ENCODE data around the gene SHC2.

The SHC2 gene, protein sequence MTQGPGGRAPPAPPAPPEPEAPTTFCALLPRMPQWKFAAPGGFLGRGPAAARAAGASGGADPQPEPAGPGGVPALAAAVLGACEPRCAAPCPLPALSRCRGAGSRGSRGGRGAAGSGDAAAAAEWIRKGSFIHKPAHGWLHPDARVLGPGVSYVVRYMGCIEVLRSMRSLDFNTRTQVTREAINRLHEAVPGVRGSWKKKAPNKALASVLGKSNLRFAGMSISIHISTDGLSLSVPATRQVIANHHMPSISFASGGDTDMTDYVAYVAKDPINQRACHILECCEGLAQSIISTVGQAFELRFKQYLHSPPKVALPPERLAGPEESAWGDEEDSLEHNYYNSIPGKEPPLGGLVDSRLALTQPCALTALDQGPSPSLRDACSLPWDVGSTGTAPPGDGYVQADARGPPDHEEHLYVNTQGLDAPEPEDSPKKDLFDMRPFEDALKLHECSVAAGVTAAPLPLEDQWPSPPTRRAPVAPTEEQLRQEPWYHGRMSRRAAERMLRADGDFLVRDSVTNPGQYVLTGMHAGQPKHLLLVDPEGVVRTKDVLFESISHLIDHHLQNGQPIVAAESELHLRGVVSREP

DNA sequence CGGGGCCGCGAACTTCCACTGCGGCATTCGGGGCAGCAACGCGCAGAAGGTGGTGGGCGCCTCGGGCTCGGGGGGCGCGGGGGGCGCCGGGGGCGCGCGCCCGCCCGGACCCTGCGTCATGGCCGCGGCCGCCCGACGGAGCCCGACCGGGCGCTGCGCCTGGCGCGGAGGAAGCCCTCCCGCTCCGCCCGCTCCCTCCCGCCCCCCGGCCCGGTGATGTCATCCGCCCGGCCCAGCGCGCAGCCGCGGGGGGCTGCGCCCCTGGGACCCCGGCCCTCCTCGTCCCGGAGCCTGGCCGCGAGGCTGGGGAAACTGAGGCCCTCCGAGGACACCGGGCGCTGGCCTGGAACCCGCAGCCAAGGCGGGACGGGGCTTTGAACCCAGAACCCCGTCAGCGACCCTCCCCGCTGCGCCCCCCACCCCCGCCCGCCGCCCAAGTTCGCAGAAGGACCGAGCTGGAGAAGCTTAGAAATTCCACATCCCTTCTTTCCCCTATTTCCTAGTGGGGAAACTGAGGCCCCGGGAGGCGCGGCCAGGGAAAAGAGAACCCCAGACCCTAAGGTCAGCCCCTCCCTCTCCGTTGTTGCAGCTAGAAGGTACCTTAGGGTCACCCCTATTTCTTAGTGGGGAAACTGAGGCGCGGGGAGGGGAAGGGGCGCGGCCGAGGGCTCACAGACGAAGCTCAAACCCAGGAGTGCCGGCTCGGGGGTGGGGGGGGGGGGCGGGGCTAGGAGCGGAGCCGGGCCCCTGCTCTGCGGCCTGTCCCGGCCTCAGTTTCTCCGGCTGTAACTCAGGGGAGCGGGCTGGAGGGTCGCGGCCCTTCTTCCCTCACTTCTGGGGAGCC lies at the start of gene SHC2:
SHC2 (minus strand) TSS at position 157 of the 844 bp plus-strand sequence; CDS start at position 120, 37 bp downstream.
- peak in 2 of 3 experiments; percentile 60 to 61 for DNase-seq

GRCh38 chr19:508204-509150 lies 47.6 kb upstream of the SHC2 start:
- DNase-seq, result no peak

GRCh38 chr19:507286-508203 lies 46.7 kb upstream of the SHC2 start, which contains the start of gene TPGS1:
TPGS1 (plus strand) TSS chr19:507497; CDS start chr19:507507, 10 bp downstream.
- DNase-seq, result peak; percentile 79 to 100 (median 93)

DNA sequence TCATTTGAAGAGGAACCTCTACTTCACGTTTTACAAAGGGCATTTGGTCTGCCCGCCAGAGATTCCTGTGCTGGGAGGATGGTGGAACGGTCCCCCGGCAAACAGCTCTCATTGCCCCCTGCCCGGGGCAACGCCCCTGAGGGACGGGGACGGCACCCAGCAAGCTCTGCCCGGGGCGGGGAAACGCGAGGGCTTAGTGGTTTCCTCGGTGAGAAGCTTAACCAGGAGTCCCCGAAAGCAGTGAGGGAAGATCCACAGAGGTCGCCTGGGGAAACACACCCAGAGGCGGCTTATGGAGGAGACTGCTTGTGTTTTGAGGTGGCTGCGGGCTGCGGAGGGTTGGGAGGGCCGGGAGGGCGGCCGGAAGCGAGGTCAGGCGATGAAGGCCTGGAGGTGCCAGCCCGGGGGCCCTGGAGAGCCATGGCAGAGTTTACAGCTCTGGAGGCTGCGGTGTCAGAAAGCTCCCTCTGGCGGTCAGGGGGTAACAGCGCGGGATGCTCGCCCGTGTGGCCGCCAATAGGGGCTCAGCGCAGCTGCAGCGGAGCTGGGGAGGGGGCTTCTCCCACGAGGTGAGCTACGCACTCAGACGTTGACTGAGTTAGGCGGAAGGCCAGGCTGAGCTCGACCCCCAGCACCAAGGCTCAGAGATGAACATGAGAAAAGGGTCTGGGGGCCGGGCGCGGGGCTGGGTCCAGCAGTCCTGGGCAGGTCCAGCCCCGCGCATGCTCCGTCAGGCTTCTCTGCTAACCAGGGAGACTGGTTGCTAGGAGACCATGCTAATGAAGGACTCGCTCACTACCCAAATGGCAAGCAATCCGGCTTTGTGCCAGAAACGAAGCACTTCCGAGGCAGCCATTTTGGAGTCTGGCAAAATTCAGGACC lies 45.8 kb upstream of the SHC2 start:
- DNase-seq, result peak; percentile 99 to 100 (median 100)

DNA sequence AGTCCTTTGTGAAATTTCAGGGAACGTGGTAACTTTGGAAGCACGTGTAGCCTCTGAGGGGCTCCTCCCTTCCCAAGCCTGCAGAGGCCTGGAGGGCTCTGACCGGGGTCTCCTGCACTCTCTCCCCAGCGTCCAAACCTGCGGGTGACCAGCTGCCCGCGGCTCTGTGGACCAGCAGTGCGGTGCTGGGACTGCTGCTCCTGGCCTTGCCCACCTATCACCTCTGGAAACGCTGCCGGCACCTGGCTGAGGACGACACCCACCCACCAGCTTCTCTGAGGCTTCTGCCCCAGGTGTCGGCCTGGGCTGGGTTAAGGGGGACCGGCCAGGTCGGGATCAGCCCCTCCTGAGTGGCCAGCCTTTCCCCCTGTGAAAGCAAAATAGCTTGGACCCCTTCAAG lies 43.8 kb upstream of the SHC2 start:
- DNase-seq, result no peak

- no peak for DNase-seq
These were observed 40.8 kb upstream of the SHC2 start for GRCh38 chr19:501646-502045.

DNA sequence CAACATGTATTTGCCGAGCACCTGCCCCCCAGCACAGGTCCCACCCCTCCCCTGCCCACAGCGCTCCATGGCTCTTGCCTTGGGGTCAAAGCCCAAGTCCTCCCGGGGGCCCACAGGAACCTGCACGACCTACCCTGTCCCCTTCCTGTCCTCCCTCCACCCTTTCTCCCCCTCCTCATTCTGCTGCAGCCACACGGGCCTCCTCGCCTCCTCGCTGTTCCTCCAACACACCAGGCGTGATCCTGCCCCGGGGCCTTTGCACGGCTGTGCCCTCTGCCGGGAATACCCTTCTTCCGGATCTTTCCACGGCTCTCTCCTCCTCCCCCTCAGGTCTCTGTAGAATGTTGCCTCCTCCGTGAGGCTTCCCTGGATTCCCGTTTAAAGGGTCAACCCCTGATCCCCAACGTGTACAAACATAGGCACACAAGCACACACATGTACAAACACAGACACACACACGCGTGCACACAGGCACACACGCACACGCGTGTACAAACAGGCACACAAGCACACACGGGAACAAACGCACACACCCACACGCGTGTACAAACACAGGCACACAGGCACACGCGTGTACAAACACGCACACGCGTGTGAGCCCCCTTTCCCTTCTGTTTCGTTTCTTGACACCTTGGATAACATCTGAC lies 38.3 kb upstream of the SHC2 start:
- DNase-seq, result no peak

DNA sequence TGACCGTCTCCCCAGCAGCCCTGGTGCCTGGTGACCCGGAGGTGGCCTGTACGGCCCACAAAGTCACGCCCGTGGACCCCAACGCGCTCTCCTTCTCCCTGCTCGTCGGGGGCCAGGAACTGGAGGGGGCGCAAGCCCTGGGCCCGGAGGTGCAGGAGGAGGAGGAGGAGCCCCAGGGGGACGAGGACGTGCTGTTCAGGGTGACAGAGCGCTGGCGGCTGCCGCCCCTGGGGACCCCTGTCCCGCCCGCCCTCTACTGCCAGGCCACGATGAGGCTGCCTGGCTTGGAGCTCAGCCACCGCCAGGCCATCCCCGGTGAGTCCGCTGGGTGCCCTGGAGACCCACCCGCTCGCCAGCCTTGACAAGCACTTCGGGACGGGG lies 37.7 kb upstream of the SHC2 start:
- DNase-seq, result no peak

DNA sequence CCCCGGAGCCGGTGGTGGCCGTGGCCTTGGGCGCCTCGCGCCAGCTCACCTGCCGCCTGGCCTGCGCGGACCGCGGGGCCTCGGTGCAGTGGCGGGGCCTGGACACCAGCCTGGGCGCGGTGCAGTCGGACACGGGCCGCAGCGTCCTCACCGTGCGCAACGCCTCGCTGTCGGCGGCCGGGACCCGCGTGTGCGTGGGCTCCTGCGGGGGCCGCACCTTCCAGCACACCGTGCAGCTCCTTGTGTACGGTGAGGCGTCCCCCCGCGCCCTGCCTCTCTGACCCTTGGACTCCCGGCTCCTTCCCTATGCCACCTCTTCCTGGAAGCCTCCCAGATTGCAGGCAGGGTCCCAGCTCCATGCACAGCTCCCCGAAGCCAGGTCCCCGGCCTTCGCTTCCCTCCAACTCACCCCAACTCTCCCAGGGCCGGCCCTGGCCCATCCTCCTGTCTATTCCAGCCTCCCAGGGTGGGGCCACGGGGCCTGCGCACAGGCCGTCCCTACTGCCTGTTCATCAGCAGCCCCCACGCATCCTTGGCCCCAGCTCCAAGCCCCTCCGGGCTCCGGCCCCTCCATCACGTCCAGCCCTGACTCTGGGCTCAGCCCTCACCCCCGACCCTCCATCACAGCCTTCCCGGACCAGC lies 37.2 kb upstream of the SHC2 start:
- no peak for DNase-seq

- no peak for DNase-seq
These were observed 36.6 kb upstream of the SHC2 start for GRCh38 chr19:497491-497868.

- no peak for DNase-seq
These were observed 36.2 kb upstream of the SHC2 start for GRCh38 chr19:496986-497385.

DNA sequence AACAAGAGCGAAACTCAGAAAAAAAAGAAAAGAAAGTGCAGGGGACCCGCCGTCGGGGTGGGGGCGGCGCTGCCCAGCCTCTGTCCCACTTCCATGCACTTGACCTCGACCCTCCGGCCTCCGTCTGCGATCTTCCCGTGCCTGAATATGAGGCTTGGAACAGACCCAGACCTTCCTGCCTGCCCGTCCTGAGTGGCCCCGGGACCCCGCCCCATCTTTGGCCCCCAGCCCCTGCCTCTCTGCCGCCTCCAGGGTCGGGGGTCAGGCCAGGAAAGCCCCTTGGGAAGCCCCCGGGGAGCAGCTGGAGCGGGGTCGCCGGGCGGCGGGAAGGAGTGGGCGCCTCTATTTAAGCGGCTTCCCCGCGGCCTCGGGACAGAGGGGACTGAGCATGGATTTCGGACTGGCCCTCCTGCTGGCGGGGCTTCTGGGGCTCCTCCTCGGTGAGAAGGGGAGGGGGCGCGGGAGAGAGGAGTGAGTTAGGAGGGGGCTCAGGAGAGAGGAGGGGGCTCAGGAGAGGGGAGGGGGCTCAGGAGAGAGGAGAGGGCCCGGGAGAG lies 35.4 kb upstream of the SHC2 start, which contains the start of gene MADCAM1:
MADCAM1 (plus strand) TSS at position 375 of the 554 bp plus-strand sequence; CDS start at position 389, 14 bp downstream.
- DNase-seq, result no peak

- DNase-seq, result peak in 2 of 3 experiments; percentile 46 to 58
These were observed 34.7 kb upstream of the SHC2 start for GRCh38 chr19:495402-496111.

GRCh38 chr19:495081-495401 lies 34.2 kb upstream of the SHC2 start:
- DNase-seq, result no peak

- no peak for DNase-seq
These were observed 33.6 kb upstream of the SHC2 start for GRCh38 chr19:494171-495080.

DNA sequence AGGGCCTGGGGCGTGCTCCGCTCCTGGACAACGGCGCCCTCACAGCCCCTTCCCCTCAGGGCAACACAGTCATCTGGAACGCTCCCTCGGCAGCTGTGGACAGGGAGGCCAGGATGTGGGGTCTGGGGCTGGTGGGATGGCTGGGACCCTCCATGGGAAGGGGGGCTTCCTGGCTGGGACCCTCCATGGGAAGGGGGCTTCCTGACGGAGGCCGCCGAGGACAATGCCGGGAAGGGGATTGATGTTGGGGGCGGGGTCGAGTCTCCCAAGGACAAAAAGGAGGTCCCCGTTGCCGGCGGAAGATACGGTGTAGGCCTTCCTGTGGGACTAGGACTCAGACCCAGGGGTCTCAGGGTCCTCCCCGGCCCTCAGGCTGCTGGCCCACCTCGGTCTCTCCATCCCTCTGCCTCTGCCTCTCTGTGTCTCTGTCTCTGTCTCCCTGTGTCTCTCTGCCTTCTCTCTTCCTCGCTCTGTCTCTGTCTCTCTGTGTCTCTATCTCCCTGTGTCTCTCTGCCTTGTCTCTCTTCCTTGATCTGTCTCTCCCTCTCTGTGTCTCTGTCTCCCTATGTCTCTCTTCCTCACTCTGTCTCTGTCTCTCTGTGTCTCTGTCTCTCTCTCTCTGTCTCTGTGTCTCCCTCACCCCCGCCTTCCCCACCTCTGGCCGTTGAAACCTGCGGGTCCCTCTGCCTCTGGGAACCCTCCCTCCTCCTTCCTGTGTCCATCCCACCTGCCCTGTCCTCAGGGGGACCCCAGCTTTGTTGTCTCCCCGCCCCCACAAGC lies 32.7 kb upstream of the SHC2 start:
- no peak for DNase-seq

All from NCI-H1417 (cell line).